Pancreas (tissue), 10 donors: ENCODE data around the gene DNASE1. TPM values are rescaled to one million over a fixed set of nuclear protein-coding genes. Genes with fewer than 3 reads are reported as not detected.

Source experiments
- ATAC-seq, 4 donors: fragments of 200-7000 bp; cut with Tn5 transposase; one replicate each; pipeline versions ENCODE4 v1.8.0 to v1.9.1; 2020; ENCODE audit warnings: mild to moderate bottlenecking in 4 of 4, moderate library complexity in 4 of 4
- DNase-seq, 6 donors: peaks; one replicate each; pipeline ENCODE4 v3.0.0-alpha.2; 2020
- FAIRE-seq: peaks from 2 replicates; lab custom pipeline; 2012; peaks lifted over from hg19 to GRCh38; lab: Jason Lieb, UNC
- H3K27ac ChIP-seq, 4 donors: fragments of 200-600 bp; sonication (generic); 1 replicate in 3 of 4; 2 replicates in 1 of 4; pipeline versions ENCODE4 v1.5.0 to v1.8.0; 2020
- H3K27me3 ChIP-seq, 4 donors: fragments of 200-600 bp; one replicate each; pipeline ENCODE4 v1.8.0; 2021
- H3K36me3 ChIP-seq, 3 donors: fragments of 200-600 bp; sonication (generic) in 1 of 3; one replicate each; pipeline versions ENCODE4 v1.5.0 to v1.8.0; 2020 to 2021
- H3K4me1 ChIP-seq, 3 donors: fragments of 200-600 bp; one replicate each; pipeline ENCODE4 v1.8.0; 2021
- H3K4me3 ChIP-seq, 4 donors: fragments of 200-600 bp; sonication (generic) in 2 of 4; one replicate each; pipeline versions ENCODE4 v1.5.0 to v1.8.0; 2020 to 2021
- H3K9me3 ChIP-seq, 4 donors: fragments of 200-600 bp; one replicate each; pipeline ENCODE4 v1.8.0; 2021
- CTCF ChIP-seq, 4 donors: fragments of 200-600 bp; sonication (generic) in 3 of 4; IDR thresholded peaks; one replicate each; pipeline versions ENCODE4 v1.5.0 to v1.8.0; 2021; ENCODE audit warnings: antibody characterized with exemption in 4 of 4
- WGBS, 2 donors: extraction: QIAGEN DNeasy Blood & Tissue Kit; methylation state at CpG; one replicate each; pipeline ENCODE4 v1.1.7; 2013; 5-methylcytosine and 5-hydroxymethylcytosine counted together
- intact Hi-C, 3 donors: fragments of 100-400 bp; cut with DNase I; formaldehyde crosslinking; loops; one replicate each; pipeline versions ENCODE4 v1.11.1 to v1.14.2; 2022
- polyA plus RNA-seq, 2 donors: library from polyadenylated mRNA; stranded (reverse); fragments of 200-250 nt; gene quantifications; one replicate each; pipeline ENCODE4 v1.2.3, GENCODE V29; 2013
- total RNA-seq, 6 donors: library from RNA; stranded (reverse); fragmentation: NEBNext Ultra II Directional in 4 of 6; extraction: Animal tissue kit (Norgen Biotek cat#: 25700) in 4 of 6; gene quantifications; one replicate each; pipeline versions ENCODE4 v1.2.1 to v1.2.4, GENCODE V29; 2021 to 2023
- donor health status: healthy with polysubstance abuse.
- donor health status: DM: no; HTN: no; CAD: no; lungs with moderate emphysema.
- donor health status: DM: no; HTN: no; CAD: no.
- donor health status: control.
- donor health status: control.
- donor health status: Bipolar disorder and iron deficiency.
- donor health status: DM: yes; HTN: yes; CAD: no.
- donor health status: DM: no; HTN: no; CAD: no.
- donor health status: DM: no; HTN: no; CAD: no.
- donor health status: DM: yes; HTN: yes; CAD: no.

The DNASE1 gene
- total and polyA plus RNA-seq, 8 donors: 14.6 to 36.9 (median 20.6) TPM

- no peaks in the 10 kb centered on the region for H3K9me3 ChIP-seq
- no peak for FAIRE-seq
- H3K27ac ChIP-seq: no peak overlapping the region
- DNase-seq: peak in 1 of 6 donors; percentile 41
- WGBS, 2 donors: 87 to 93% methylated on average over 13 of the region's 13 CpGs
- peaks cover under 1 to 56% (median 15%) of the 10 kb centered on the region in 3 donors for H3K36me3 ChIP-seq
- H3K4me3 ChIP-seq: no peak overlapping the region
- ATAC-seq: no peak
- no peak for TF ChIP-seq CTCF (IDR thresholded peaks at IDR 0.05)
- intact Hi-C loops: no loop called here
- H3K27me3 ChIP-seq: no peaks in the 10 kb centered on the region
- H3K4me1 ChIP-seq: no peaks in the 10 kb centered on the region
Measured at GRCh38 chr16:3673676-3674377, 19.3 kb downstream of the DNASE1 start.

- Histone ChIP-seq H3K4me1 (no peaks in the 10 kb centered on the region), H3K36me3 (peaks cover 3 to 62% (median 21%) of the 10 kb centered on the region in 3 donors), H3K4me3 (no peak overlapping the region), H3K27ac (no peak overlapping the region), H3K9me3 (no peaks in the 10 kb centered on the region), H3K27me3 (no peaks in the 10 kb centered on the region)
- intact Hi-C loops: no loop called here
- FAIRE-seq: no peak
- WGBS, 2 donors: 94 to 95% methylated on average over 34 of the region's 34 CpGs
- no peak for TF ChIP-seq CTCF (IDR thresholded peaks at IDR 0.05)
- ATAC-seq: no peak
- DNase-seq: peak in 2 of 6 donors; percentile 17 to 67
Measured at GRCh38 chr16:3674513-3675295, 20.2 kb downstream of the DNASE1 start.

GRCh38 chr16:3675601-3676130, 21.2 kb downstream of the DNASE1 start:
- DNase-seq (no peak), FAIRE-seq (no peak), ATAC-seq (no peak)
- no peak for TF ChIP-seq CTCF (IDR thresholded peaks at IDR 0.05)
- no peak overlapping the region for H3K4me3 ChIP-seq
- 93 to 94% methylated on average over 24 of the region's 24 CpGs for WGBS, 2 donors
- H3K36me3 ChIP-seq: peaks cover 3 to 62% (median 22%) of the 10 kb centered on the region in 3 donors
- no peaks in the 10 kb centered on the region for H3K9me3 ChIP-seq
- no peaks in the 10 kb centered on the region for H3K4me1 ChIP-seq
- no peak overlapping the region for H3K27ac ChIP-seq
- intact Hi-C loops: no loop called here
- H3K27me3 ChIP-seq: no peaks in the 10 kb centered on the region

GRCh38 chr16:3677994-3678393, 23.5 kb downstream of the DNASE1 start:
- WGBS, 2 donors: 93 to 94% methylated on average over 11 of the region's 11 CpGs
- TF ChIP-seq CTCF (IDR thresholded peaks at IDR 0.05): no peak
- no peaks in the 10 kb centered on the region for H3K27me3 ChIP-seq
- peaks cover 3 to 8% (median 5%) of the 10 kb centered on the region in 3 donors for H3K4me1 ChIP-seq
- intact Hi-C loops: no loop called here
- peak in 1 of 6 donors; percentile 12 for DNase-seq
- no peak overlapping the region for H3K4me3 ChIP-seq
- no peak for ATAC-seq
- no peak for FAIRE-seq
- peaks cover 3 to 59% (median 22%) of the 10 kb centered on the region in 3 donors for H3K36me3 ChIP-seq
- H3K27ac ChIP-seq: no peak overlapping the region
- no peaks in the 10 kb centered on the region for H3K9me3 ChIP-seq
